Activated CD4-positive, alpha-beta memory T cell treated with anti-CD3 and anti-CD28 coated beads, Interleukin-2, amount 10 ng/mL, durations not matched to agents 7 days and 5 days (primary cell): Measurements from ENCODE around the gene MYO5B. TPM values are rescaled to one million over a fixed set of nuclear protein-coding genes. Genes with fewer than 3 reads are reported as not detected.
"Not testable (repeated sequence)": the region's sequence is repeated elsewhere in the genome, so short reads cannot be mapped to it uniquely, and the experiment has no call there.

Experiments used
- CTCF ChIA-PET: fragments of 350-600 bp; sonication (Branson Sonifier 250); formaldehyde crosslinking; loops from one replicate; lab custom pipeline; 2021; ENCODE audit warnings: antibody characterized with exemption, inconsistent platforms; lab: Charles Lee
- POLR2A ChIA-PET: fragments of 350-600 bp; sonication (Branson Sonifier 250); formaldehyde crosslinking; loops from one replicate; lab custom pipeline; 2021; ENCODE audit warnings: antibody characterized with exemption; lab: Charles Lee
- DNase-seq: peaks from one replicate; pipeline ENCODE4 v3.0.0-alpha.2; 2020
- H3K27ac Mint-ChIP-seq: one replicate; pipeline ENCODE4 v1.8.0; 2021; ENCODE audit warnings: mild to moderate bottlenecking, mixed read lengths
- H3K27me3 Mint-ChIP-seq: one replicate; pipeline ENCODE4 v1.8.0; 2021; ENCODE audit warnings: mixed read lengths
- H3K36me3 Mint-ChIP-seq: one replicate; pipeline ENCODE4 v1.8.0; 2021; ENCODE audit warnings: low read depth, mixed read lengths
- H3K4me1 Mint-ChIP-seq: one replicate; pipeline ENCODE4 v1.8.0; 2021; ENCODE audit warnings: mixed read lengths
- H3K4me3 Mint-ChIP-seq: one replicate; pipeline ENCODE4 v1.8.0; 2021; ENCODE audit warnings: mild to moderate bottlenecking, mixed read lengths
- H3K9me3 Mint-ChIP-seq: one replicate; pipeline ENCODE4 v1.8.0; 2021; ENCODE audit warnings: mixed read lengths
- total RNA-seq, 2 experiments: library from RNA; stranded (reverse); gene quantifications; one replicate each; pipeline ENCODE4 v1.2.3, GENCODE V29; 2021

The MYO5B gene
- total RNA-seq, 2 experiments from 2014 or later: not detected

GRCh38 chr18:49808553-49809191, 386.3 kb downstream of the MYO5B start:
- DNase-seq, H3K27ac Mint-ChIP-seq, POLR2A ChIA-PET, H3K4me3 Mint-ChIP-seq, H3K27me3 Mint-ChIP-seq: not testable (repeated sequence)
- H3K9me3 Mint-ChIP-seq: peaks cover 13% of the 10 kb centered on the region
- peaks cover 27% of the 10 kb centered on the region for H3K4me1 Mint-ChIP-seq
- peaks cover 51% of the 10 kb centered on the region for H3K36me3 Mint-ChIP-seq
- CTCF ChIA-PET: interaction anchor here (1.0 to 1.2 kb wide), 2 partner anchors 17 to 19 kb away, joined by 3 read pairs; no protein-coding TSS in a partner anchor

- peaks cover 3% of the 10 kb centered on the region for H3K9me3 Mint-ChIP-seq
- H3K4me1 Mint-ChIP-seq: peaks cover 8% of the 10 kb centered on the region
- H3K27ac Mint-ChIP-seq: no peak overlapping the region
- ChIA-PET CTCF (no interaction called here), POLR2A (no interaction called here)
- no peaks in the 10 kb centered on the region for H3K27me3 Mint-ChIP-seq
- no peak overlapping the region for H3K4me3 Mint-ChIP-seq
- H3K36me3 Mint-ChIP-seq: peaks cover 53% of the 10 kb centered on the region
- no peak for DNase-seq
These were observed 390.9 kb downstream of the MYO5B start for GRCh38 chr18:49804096-49804495.

GRCh38 chr18:49802623-49803022, 392.3 kb downstream of the MYO5B start:
- Mint-ChIP-seq H3K4me1 (peaks cover 8% of the 10 kb centered on the region), H3K36me3 (peaks cover 47% of the 10 kb centered on the region), H3K9me3 (no peaks in the 10 kb centered on the region), H3K27me3 (no peaks in the 10 kb centered on the region), H3K27ac (no peak overlapping the region), H3K4me3 (no peak overlapping the region)
- CTCF ChIA-PET: no interaction called here
- POLR2A ChIA-PET: no interaction called here
- DNase-seq: no peak

GRCh38 chr18:49800491-49800890, 394.5 kb downstream of the MYO5B start:
- DNase-seq, POLR2A ChIA-PET, CTCF ChIA-PET, H3K4me3 Mint-ChIP-seq, H3K27ac Mint-ChIP-seq, H3K9me3 Mint-ChIP-seq, H3K27me3 Mint-ChIP-seq: not testable (repeated sequence)
- peaks cover 46% of the 10 kb centered on the region for H3K36me3 Mint-ChIP-seq
- H3K4me1 Mint-ChIP-seq: peaks cover 23% of the 10 kb centered on the region

- POLR2A ChIA-PET, CTCF ChIA-PET, H3K4me3 Mint-ChIP-seq, H3K9me3 Mint-ChIP-seq, H3K27ac Mint-ChIP-seq, DNase-seq, H3K27me3 Mint-ChIP-seq: not testable (repeated sequence)
- Mint-ChIP-seq H3K36me3 (peaks cover 52% of the 10 kb centered on the region), H3K4me1 (peaks cover 23% of the 10 kb centered on the region)
These were observed 395.1 kb downstream of the MYO5B start for GRCh38 chr18:49799806-49800205.

GRCh38 chr18:49798001-49798400, 396.9 kb downstream of the MYO5B start:
- CTCF ChIA-PET: no interaction called here
- H3K4me3 Mint-ChIP-seq: no peak overlapping the region
- DNase-seq: no peak
- H3K9me3 Mint-ChIP-seq: no peaks in the 10 kb centered on the region
- H3K27me3 Mint-ChIP-seq: no peaks in the 10 kb centered on the region
- peaks cover 60% of the 10 kb centered on the region for H3K36me3 Mint-ChIP-seq
- H3K4me1 Mint-ChIP-seq: peaks cover 16% of the 10 kb centered on the region
- POLR2A ChIA-PET: no interaction called here
- H3K27ac Mint-ChIP-seq: no peak overlapping the region

GRCh38 chr18:49795612-49796552, 399.1 kb downstream of the MYO5B start:
- POLR2A ChIA-PET: no interaction called here
- H3K9me3 Mint-ChIP-seq: no peaks in the 10 kb centered on the region
- no peak overlapping the region for H3K4me3 Mint-ChIP-seq
- CTCF ChIA-PET: no interaction called here
- H3K36me3 Mint-ChIP-seq: peaks cover 68% of the 10 kb centered on the region
- no peak for DNase-seq
- no peak overlapping the region for H3K27ac Mint-ChIP-seq
- peaks cover 16% of the 10 kb centered on the region for H3K4me1 Mint-ChIP-seq
- no peaks in the 10 kb centered on the region for H3K27me3 Mint-ChIP-seq

GRCh38 chr18:49794743-49795142, 400.2 kb downstream of the MYO5B start:
- Mint-ChIP-seq H3K36me3 (peaks cover 73% of the 10 kb centered on the region), H3K9me3 (no peaks in the 10 kb centered on the region), H3K4me3 (no peak overlapping the region), H3K27me3 (no peaks in the 10 kb centered on the region), H3K27ac (no peak overlapping the region), H3K4me1 (peaks cover 19% of the 10 kb centered on the region)
- DNase-seq: no peak
- ChIA-PET POLR2A (no interaction called here), CTCF (no interaction called here)

GRCh38 chr18:49789560-49790134, 405.3 kb downstream of the MYO5B start:
- not testable (repeated sequence) for H3K27ac Mint-ChIP-seq, DNase-seq, H3K4me3 Mint-ChIP-seq, H3K27me3 Mint-ChIP-seq, H3K9me3 Mint-ChIP-seq
- ChIA-PET POLR2A (interaction anchor here (1.2 to 2.0 kb wide), 3 partner anchors 21 to 24 kb away, joined by 3 to 8 read pairs (median 7); no protein-coding TSS in a partner anchor), CTCF (interaction anchor here (1.3 to 1.4 kb wide), 2 partner anchors 20 to 69 kb away, joined by 3 read pairs; no protein-coding TSS in a partner anchor)
- Mint-ChIP-seq H3K36me3 (peaks cover 66% of the 10 kb centered on the region), H3K4me1 (peaks cover 43% of the 10 kb centered on the region)

- H3K4me3 Mint-ChIP-seq: peak overlapping the region; percentile 43
- peaks cover 69% of the 10 kb centered on the region for H3K36me3 Mint-ChIP-seq
- H3K4me1 Mint-ChIP-seq: peaks cover 49% of the 10 kb centered on the region
- ChIA-PET CTCF (interaction anchor here (0.9 to 1.4 kb wide), 3 partner anchors 21 to 70 kb away, joined by 3 to 5 read pairs (median 3); no protein-coding TSS in a partner anchor), POLR2A (interaction anchor here (1.4 to 2.0 kb wide), 3 partner anchors 24 to 31 kb away, joined by 5 to 8 read pairs (median 7); no protein-coding TSS in a partner anchor)
- DNase-seq: no peak
- no peaks in the 10 kb centered on the region for H3K9me3 Mint-ChIP-seq
- peak overlapping the region; percentile 46 for H3K27ac Mint-ChIP-seq
- no peaks in the 10 kb centered on the region for H3K27me3 Mint-ChIP-seq
These were observed 406.5 kb downstream of the MYO5B start for GRCh38 chr18:49788327-49788898.

- Mint-ChIP-seq H3K27ac (peak overlapping the region; percentile 42), H3K27me3 (no peaks in the 10 kb centered on the region), H3K9me3 (no peaks in the 10 kb centered on the region), H3K4me3 (no peak overlapping the region), H3K36me3 (peaks cover 65% of the 10 kb centered on the region), H3K4me1 (peaks cover 49% of the 10 kb centered on the region)
- DNase-seq: no peak
- POLR2A ChIA-PET: interaction anchor here (1.7 kb wide), 1 partner anchor 24 kb away, joined by 3 read pairs; no protein-coding TSS in a partner anchor
- CTCF ChIA-PET: no interaction called here
These were observed 408.8 kb downstream of the MYO5B start for GRCh38 chr18:49786019-49786720.
